GM15510 (cell line): ENCODE results near the gene LMO2.

Experiments used
- POLR2A ChIP-seq: IDR thresholded peaks from 3 replicates; pipeline ENCODE4 v1.6.1; 2011; ENCODE audit warnings: borderline replicate concordance; ENCODE audit not compliant: insufficient read length; ENCODE audit errors: extremely low read depth

Gene LMO2

GRCh38 chr11:33860926-33861325 is 30.9 kb downstream of the LMO2 start:
- no peak for TF ChIP-seq POLR2A

GRCh38 chr11:33859306-33859705 is 32.6 kb downstream of the LMO2 start:
- no peak for TF ChIP-seq POLR2A

DNA sequence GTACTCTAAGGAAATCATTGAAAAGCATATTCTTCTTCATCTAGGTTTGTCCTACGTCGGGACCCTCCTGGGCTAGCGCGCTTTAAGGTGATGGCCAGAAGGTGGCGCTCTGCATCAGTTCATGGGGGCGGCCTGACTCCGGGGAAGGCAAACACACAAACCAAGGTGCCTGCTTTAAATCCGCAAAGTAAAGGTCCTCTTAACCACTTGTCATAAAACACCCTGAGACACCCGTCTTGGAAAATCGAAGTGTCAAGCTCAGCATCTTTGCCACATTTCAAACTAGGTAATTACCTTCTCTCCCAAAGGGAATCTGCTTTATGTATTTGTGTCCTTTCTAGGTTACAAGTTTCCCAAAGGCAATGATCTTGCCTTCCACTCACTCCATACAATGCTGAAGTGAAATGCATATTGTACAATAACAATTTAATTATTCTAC is 33.9 kb downstream of the LMO2 start:
- no peak for TF ChIP-seq POLR2A

GRCh38 chr11:33855500-33855899 is 36.4 kb downstream of the LMO2 start:
- TF ChIP-seq POLR2A, result no peak

DNA sequence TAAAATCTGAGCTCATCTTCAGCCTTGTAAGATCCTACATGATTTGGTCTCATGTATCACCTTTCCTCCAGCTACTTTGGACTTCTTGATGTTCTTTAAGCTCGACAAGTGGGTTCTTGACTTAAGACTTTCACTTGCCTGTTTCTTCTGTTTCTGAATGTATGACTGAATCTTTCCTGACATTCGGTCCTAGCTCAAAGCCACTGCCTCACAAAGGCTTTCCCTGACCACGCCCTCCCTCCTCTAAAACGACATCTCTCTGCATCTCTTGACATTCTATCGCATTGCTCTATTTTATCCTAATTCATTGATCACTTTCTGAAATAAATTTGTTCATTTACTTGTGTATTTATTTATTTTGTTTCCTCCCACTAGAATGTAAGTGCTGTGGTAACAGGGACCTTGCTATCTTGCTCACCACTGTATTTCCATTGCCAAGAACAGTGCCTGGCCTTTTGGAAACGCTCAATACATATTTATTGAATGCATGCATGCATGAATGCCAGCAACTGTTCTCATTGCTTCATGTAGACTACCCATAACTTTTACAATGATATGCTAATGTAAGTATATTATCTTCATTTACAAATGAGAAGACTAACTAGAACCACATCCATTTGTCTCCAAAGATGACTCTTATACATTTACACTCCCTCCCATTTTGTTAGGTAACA is 43.0 kb downstream of the LMO2 start:
- TF ChIP-seq POLR2A, result no peak

- TF ChIP-seq POLR2A, result no peak
Observed at GRCh38 chr11:33847251-33847650, 44.6 kb downstream of the LMO2 start.

DNA sequence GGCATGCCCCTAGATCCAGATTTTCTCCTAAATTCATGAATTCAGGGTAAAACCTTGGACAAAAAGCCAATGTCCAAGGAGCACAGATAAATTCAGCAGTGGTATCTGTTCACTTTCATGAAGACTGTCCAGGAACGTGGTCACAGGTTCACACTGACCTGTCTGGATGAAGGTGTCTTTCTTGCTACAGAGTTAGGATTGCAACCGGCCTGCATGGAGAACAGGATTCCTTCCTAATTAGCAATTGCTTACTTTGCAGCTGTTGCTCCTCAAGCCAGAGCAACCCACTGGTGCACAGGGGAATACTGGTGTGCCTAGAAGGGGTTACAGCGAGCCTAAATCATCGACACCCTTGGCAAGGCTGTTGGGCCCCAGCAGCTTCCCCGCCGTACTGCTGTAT is 47.6 kb downstream of the LMO2 start:
- no peak for TF ChIP-seq POLR2A

- TF ChIP-seq POLR2A, result no peak
Observed at GRCh38 chr11:33843018-33843417, 48.9 kb downstream of the LMO2 start.

DNA sequence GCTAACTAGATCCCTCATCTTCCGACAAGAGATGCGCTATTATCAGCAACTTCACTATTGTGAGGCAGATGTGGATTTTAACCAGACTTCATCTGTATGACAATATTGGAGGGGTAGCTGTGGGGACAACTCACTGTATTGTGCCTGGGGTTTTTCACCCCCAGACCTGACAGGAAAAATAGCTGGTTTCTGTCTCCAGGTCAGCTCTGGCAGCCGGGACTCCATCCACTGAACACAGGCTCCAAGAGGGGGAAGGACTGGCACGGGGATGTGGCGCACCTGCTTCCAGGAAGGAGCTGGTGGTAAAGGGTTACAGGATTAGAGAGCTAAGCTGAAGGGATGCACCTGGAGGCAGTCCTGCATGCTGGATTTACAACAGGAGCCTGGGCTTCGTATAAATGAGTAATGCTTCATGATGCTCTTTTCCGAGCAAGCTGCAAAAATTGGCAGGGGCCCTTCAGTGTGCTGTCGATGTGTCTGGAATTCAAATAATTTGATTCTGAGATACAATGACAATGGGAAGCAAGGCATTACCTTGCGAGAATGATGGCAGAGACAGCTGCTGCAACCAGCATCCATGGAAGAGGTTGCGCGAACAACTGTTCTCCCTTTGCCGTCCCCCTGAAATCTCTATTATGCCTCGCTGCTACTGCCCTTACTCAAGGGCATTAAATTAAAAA is 49.5 kb downstream of the LMO2 start:
- TF ChIP-seq POLR2A, result no peak

DNA sequence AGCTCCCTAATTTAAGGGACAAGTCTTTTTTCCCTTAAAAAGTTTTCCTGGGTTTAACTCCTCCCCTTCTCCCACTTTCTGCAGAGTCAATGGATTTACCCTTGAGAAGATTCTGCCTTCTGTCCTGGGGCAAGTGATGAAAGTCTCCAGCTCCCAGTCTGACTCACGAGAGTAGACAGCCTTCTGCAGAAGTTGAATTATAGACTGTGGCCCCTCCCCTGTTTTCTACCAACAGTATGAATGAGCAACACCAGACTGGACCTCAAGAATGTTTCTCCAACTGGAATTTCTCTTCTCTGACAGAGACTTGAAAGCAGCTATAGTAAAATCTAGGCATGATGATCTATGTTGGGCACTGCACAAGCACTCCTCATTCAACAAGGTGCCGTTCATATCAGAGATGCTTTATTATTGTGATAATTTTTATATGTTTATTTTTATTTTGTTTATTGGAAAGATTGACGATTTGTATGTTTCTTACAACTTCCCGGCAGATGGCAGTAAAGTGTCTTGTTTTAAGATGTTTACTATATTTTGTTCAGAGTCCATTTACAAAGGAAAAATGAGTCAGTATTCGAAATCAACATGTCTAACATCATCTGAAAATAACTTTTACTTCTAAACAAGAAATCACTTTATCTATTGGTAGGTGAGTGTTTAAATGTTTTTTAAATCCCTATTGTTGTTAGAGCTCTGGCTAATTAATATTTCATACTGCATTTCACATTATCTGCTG is 56.6 kb downstream of the LMO2 start:
- TF ChIP-seq POLR2A, result no peak

- TF ChIP-seq POLR2A, result no peak
Observed at GRCh38 chr11:33832676-33833075, 59.2 kb downstream of the LMO2 start.

GRCh38 chr11:33830903-33831648 is 60.8 kb downstream of the LMO2 start:
- TF ChIP-seq POLR2A, result no peak

DNA sequence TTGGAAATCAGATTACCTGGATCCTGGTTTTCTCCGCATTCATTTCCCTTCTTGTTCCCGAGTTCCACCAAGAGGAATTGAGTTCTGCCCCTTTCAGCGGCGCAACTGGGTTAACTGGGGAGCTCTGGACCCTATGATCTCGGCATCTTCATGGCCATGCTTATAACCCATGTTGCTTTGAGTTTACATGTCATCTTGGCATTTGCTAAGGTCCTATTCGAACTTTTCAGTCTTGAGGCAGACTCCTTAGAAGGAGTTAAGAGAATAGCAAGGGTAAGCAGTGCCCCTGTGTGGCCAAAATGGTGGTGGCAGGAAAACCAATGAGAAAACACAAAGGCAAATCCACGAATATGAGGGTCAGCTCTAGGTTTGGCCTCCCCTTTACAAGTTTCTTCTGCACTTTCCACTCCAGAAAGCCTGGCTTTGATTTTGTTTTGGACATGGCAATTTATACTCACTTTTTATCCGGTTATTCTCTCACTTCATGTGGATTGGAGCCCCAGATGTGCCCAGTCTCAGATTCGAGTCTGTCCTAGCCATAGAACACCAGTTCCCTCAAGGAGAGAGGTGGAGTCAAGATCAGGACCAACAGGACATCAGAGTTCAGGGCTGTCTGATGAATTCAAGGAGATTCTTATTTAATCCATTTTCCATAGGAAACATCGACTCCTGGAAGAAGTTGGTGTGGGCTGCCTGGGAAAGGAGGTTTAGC is 62.3 kb downstream of the LMO2 start:
- no peak for TF ChIP-seq POLR2A
